ENCODE measurements around the gene SDK1. TPM values are rescaled to one million over a fixed set of nuclear protein-coding genes. Genes with fewer than 3 reads are reported as not detected.

The SDK1 gene
- total RNA-seq, 1 donor from 2014 or later, result 0.16 TPM

- intact Hi-C loops (cut with micrococcal nuclease), result no loop called here
- Mint-ChIP-seq H3K4me3 (no peak overlapping the region), H3K4me1 (no peaks in the 10 kb centered on the region), H3K27ac (no peak overlapping the region), H3K36me3 (ENCODE audit: low read depth) (no peaks in the 10 kb centered on the region), H3K9me3 (no peaks in the 10 kb centered on the region), H3K27me3 (no peaks in the 10 kb centered on the region)
- no peak for DNase-seq
Measured at GRCh38 chr7:3847336-3847735, 546.3 kb downstream of the SDK1 start.

- intact Hi-C loops (cut with micrococcal nuclease), result no loop called here
- no peaks in the 10 kb centered on the region for H3K9me3 Mint-ChIP-seq
- peaks cover 2% of the 10 kb centered on the region for H3K27me3 Mint-ChIP-seq
- no peak for DNase-seq
- no peak overlapping the region for H3K27ac Mint-ChIP-seq
- H3K4me1 Mint-ChIP-seq, result peaks cover 3% of the 10 kb centered on the region
- no peak overlapping the region for H3K4me3 Mint-ChIP-seq
- H3K36me3 Mint-ChIP-seq (ENCODE audit: low read depth), result no peaks in the 10 kb centered on the region
Measured at GRCh38 chr7:3859431-3859830, 558.4 kb downstream of the SDK1 start.

GRCh38 chr7:3860932-3861331 is 559.9 kb downstream of the SDK1 start:
- intact Hi-C loops (cut with micrococcal nuclease), result no loop called here
- no peak for DNase-seq
- no peaks in the 10 kb centered on the region for H3K36me3 Mint-ChIP-seq (ENCODE audit: low read depth)
- no peaks in the 10 kb centered on the region for H3K27me3 Mint-ChIP-seq
- no peak overlapping the region for H3K27ac Mint-ChIP-seq
- H3K9me3 Mint-ChIP-seq, result no peaks in the 10 kb centered on the region
- no peak overlapping the region for H3K4me3 Mint-ChIP-seq
- peaks cover 3% of the 10 kb centered on the region for H3K4me1 Mint-ChIP-seq

GRCh38 chr7:3861386-3861785 is 560.3 kb downstream of the SDK1 start:
- Mint-ChIP-seq H3K4me3 (no peak overlapping the region), H3K27ac (no peak overlapping the region), H3K4me1 (peaks cover 3% of the 10 kb centered on the region), H3K27me3 (no peaks in the 10 kb centered on the region), H3K36me3 (ENCODE audit: low read depth) (no peaks in the 10 kb centered on the region), H3K9me3 (no peaks in the 10 kb centered on the region)
- DNase-seq, result no peak
- intact Hi-C loops (cut with micrococcal nuclease), result no loop called here

- Mint-ChIP-seq H3K4me3 (no peak overlapping the region), H3K27ac (no peak overlapping the region), H3K4me1 (peaks cover 3% of the 10 kb centered on the region), H3K27me3 (no peaks in the 10 kb centered on the region), H3K36me3 (ENCODE audit: low read depth) (no peaks in the 10 kb centered on the region), H3K9me3 (no peaks in the 10 kb centered on the region)
- DNase-seq, result no peak
- intact Hi-C loops (cut with micrococcal nuclease), result no loop called here
Measured at GRCh38 chr7:3861941-3862340, 560.9 kb downstream of the SDK1 start.

- Mint-ChIP-seq H3K4me1 (peaks cover 3% of the 10 kb centered on the region), H3K27me3 (no peaks in the 10 kb centered on the region), H3K9me3 (no peaks in the 10 kb centered on the region), H3K36me3 (ENCODE audit: low read depth) (no peaks in the 10 kb centered on the region), H3K4me3 (no peak overlapping the region), H3K27ac (no peak overlapping the region)
- intact Hi-C loops (cut with micrococcal nuclease), result no loop called here
- DNase-seq, result no peak
Measured at GRCh38 chr7:3862774-3863173, 561.7 kb downstream of the SDK1 start.

- intact Hi-C loops (cut with micrococcal nuclease), result no loop called here
Measured at GRCh38 chr7:3866277-3866676, 565.2 kb downstream of the SDK1 start.

GRCh38 chr7:3867863-3868262 is 566.8 kb downstream of the SDK1 start:
- Mint-ChIP-seq H3K36me3 (ENCODE audit: low read depth) (no peaks in the 10 kb centered on the region), H3K4me1 (no peaks in the 10 kb centered on the region), H3K27ac (no peak overlapping the region), H3K9me3 (no peaks in the 10 kb centered on the region), H3K4me3 (no peak overlapping the region), H3K27me3 (peaks cover under 1% of the 10 kb centered on the region)
- intact Hi-C loops (cut with micrococcal nuclease), result no loop called here
- no peak for DNase-seq

More at GRCh38 chr7:3866277-3866676, 565.2 kb downstream of the SDK1 start:
- Mint-ChIP-seq H3K36me3 (ENCODE audit: low read depth) (no peaks in the 10 kb centered on the region), H3K27ac (no peak overlapping the region), H3K4me1 (peaks cover 3% of the 10 kb centered on the region), H3K27me3 (no peaks in the 10 kb centered on the region), H3K4me3 (no peak overlapping the region), H3K9me3 (no peaks in the 10 kb centered on the region)
- DNase-seq, result no peak

GRCh38 chr7:3879355-3880075 is 578.5 kb downstream of the SDK1 start:
- Mint-ChIP-seq H3K27ac (no peak overlapping the region), H3K9me3 (no peaks in the 10 kb centered on the region), H3K36me3 (ENCODE audit: low read depth) (no peaks in the 10 kb centered on the region), H3K4me1 (no peaks in the 10 kb centered on the region), H3K27me3 (peaks cover 2% of the 10 kb centered on the region), H3K4me3 (no peak overlapping the region)
- intact Hi-C loops (cut with micrococcal nuclease), result no loop called here
- no peak for DNase-seq

GRCh38 chr7:3880228-3880987 is 579.4 kb downstream of the SDK1 start:
- intact Hi-C loops (cut with micrococcal nuclease), result no loop called here
- no peaks in the 10 kb centered on the region for H3K9me3 Mint-ChIP-seq
- DNase-seq, result no peak
- H3K4me1 Mint-ChIP-seq, result no peaks in the 10 kb centered on the region
- H3K27me3 Mint-ChIP-seq, result peaks cover under 1% of the 10 kb centered on the region
- no peak overlapping the region for H3K27ac Mint-ChIP-seq
- no peaks in the 10 kb centered on the region for H3K36me3 Mint-ChIP-seq (ENCODE audit: low read depth)
- H3K4me3 Mint-ChIP-seq, result no peak overlapping the region

GRCh38 chr7:3882782-3883181 is 581.7 kb downstream of the SDK1 start:
- intact Hi-C loops (cut with micrococcal nuclease), result no loop called here
- H3K4me1 Mint-ChIP-seq, result no peaks in the 10 kb centered on the region

GRCh38 chr7:3884543-3884942 is 583.5 kb downstream of the SDK1 start:
- Mint-ChIP-seq H3K4me3 (no peak overlapping the region), H3K27ac (no peak overlapping the region), H3K36me3 (ENCODE audit: low read depth) (no peaks in the 10 kb centered on the region), H3K4me1 (no peaks in the 10 kb centered on the region), H3K27me3 (no peaks in the 10 kb centered on the region), H3K9me3 (no peaks in the 10 kb centered on the region)
- intact Hi-C loops (cut with micrococcal nuclease), result no loop called here
- DNase-seq, result no peak

More at GRCh38 chr7:3882782-3883181, 581.7 kb downstream of the SDK1 start:
- H3K4me3 Mint-ChIP-seq, result no peak overlapping the region
- H3K27ac Mint-ChIP-seq, result no peak overlapping the region
- H3K27me3 Mint-ChIP-seq, result no peaks in the 10 kb centered on the region
- no peaks in the 10 kb centered on the region for H3K9me3 Mint-ChIP-seq
- H3K36me3 Mint-ChIP-seq (ENCODE audit: low read depth), result no peaks in the 10 kb centered on the region
- no peak for DNase-seq

GRCh38 chr7:3887096-3887690 is 586.1 kb downstream of the SDK1 start:
- no peaks in the 10 kb centered on the region for H3K9me3 Mint-ChIP-seq
- intact Hi-C loops (cut with micrococcal nuclease), result no loop called here
- H3K27me3 Mint-ChIP-seq, result peaks cover 2% of the 10 kb centered on the region
- H3K36me3 Mint-ChIP-seq (ENCODE audit: low read depth), result no peaks in the 10 kb centered on the region
- H3K4me1 Mint-ChIP-seq, result no peaks in the 10 kb centered on the region
- no peak overlapping the region for H3K4me3 Mint-ChIP-seq
- DNase-seq, result no peak
- H3K27ac Mint-ChIP-seq, result no peak overlapping the region

GRCh38 chr7:3888096-3888495 is 587.0 kb downstream of the SDK1 start:
- H3K9me3 Mint-ChIP-seq, result no peaks in the 10 kb centered on the region
- no peaks in the 10 kb centered on the region for H3K36me3 Mint-ChIP-seq (ENCODE audit: low read depth)
- no peak overlapping the region for H3K27ac Mint-ChIP-seq
- intact Hi-C loops (cut with micrococcal nuclease), result no loop called here
- H3K4me3 Mint-ChIP-seq, result no peak overlapping the region
- peaks cover 2% of the 10 kb centered on the region for H3K27me3 Mint-ChIP-seq
- DNase-seq, result no peak
- no peaks in the 10 kb centered on the region for H3K4me1 Mint-ChIP-seq

Measured in activated CD4-positive, alpha-beta T cell treated with anti-CD3 and anti-CD28 coated beads, Interleukin-2, amount 10 ng/mL, durations not matched to agents 24 days and 14 days (primary cell).